T-helper 1 cell treated with Interleukin-12 subunit alpha and Interleukin-12 subunit beta and Interleukin-4 antibody, amounts not matched to agents 30 μg/mL and 1 μg/mL, for 36 hours (primary cell): Measurements from ENCODE around the gene SMYD2.

Source experiments
- H3K27ac Mint-ChIP-seq: one replicate; pipeline ENCODE4 v1.8.0; 2021; ENCODE audit warnings: mild to moderate bottlenecking, mixed read lengths
- H3K27me3 Mint-ChIP-seq: one replicate; pipeline ENCODE4 v1.8.0; 2021; ENCODE audit warnings: low read depth, mixed read lengths
- H3K36me3 Mint-ChIP-seq: one replicate; pipeline ENCODE4 v1.8.0; 2021; ENCODE audit warnings: low read depth, mixed read lengths
- H3K4me1 Mint-ChIP-seq: one replicate; pipeline ENCODE4 v1.8.0; 2021; ENCODE audit warnings: low read depth, mixed read lengths
- H3K4me3 Mint-ChIP-seq: one replicate; pipeline ENCODE4 v1.8.0; 2021; ENCODE audit warnings: mild to moderate bottlenecking, moderate library complexity, mixed read lengths
- H3K9me3 Mint-ChIP-seq: one replicate; pipeline ENCODE4 v1.8.0; 2021; ENCODE audit warnings: mixed read lengths

SMYD2 gene

GRCh38 chr1:214338212-214338611, 57.3 kb downstream of the SMYD2 start:
- H3K4me3 Mint-ChIP-seq: no peak overlapping the region
- H3K4me1 Mint-ChIP-seq: peaks cover 9% of the 10 kb centered on the region
- H3K9me3 Mint-ChIP-seq: no peaks in the 10 kb centered on the region
- H3K27ac Mint-ChIP-seq: no peak overlapping the region
- H3K27me3 Mint-ChIP-seq: no peaks in the 10 kb centered on the region
- peaks cover 11% of the 10 kb centered on the region for H3K36me3 Mint-ChIP-seq

GRCh38 chr1:214341459-214341858, 60.5 kb downstream of the SMYD2 start:
- no peak overlapping the region for H3K27ac Mint-ChIP-seq
- H3K9me3 Mint-ChIP-seq: peaks cover 18% of the 10 kb centered on the region
- no peaks in the 10 kb centered on the region for H3K27me3 Mint-ChIP-seq
- peaks cover 6% of the 10 kb centered on the region for H3K4me1 Mint-ChIP-seq
- no peak overlapping the region for H3K4me3 Mint-ChIP-seq
- H3K36me3 Mint-ChIP-seq: peaks cover 20% of the 10 kb centered on the region

- peaks cover 20% of the 10 kb centered on the region for H3K36me3 Mint-ChIP-seq
Observed at GRCh38 chr1:214341932-214342331, 61.0 kb downstream of the SMYD2 start.

DNA sequence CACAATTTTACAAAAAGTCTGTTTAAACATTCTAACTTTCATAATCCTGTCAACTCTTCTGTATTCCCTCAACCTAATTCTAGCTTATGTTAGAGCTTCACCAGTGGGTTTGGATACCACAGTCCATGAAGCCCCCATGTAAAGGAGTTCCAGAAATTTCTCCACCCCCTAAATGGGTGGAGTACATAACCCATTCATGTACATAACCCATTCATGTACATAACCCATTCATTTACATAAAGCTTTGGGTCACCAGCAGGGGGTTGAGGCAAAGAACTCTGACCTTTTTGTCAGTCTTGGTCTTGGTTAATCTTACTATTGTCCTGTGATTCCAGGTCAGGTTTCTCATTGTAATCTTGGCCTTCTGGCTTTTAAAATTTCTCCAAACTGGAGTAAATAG, 61.6 kb downstream of the SMYD2 start:
- Mint-ChIP-seq H3K4me3 (no peak overlapping the region), H3K27me3 (no peaks in the 10 kb centered on the region), H3K27ac (no peak overlapping the region), H3K4me1 (no peaks in the 10 kb centered on the region), H3K36me3 (peaks cover 20% of the 10 kb centered on the region), H3K9me3 (peaks cover 22% of the 10 kb centered on the region)

More at GRCh38 chr1:214341932-214342331, 61.0 kb downstream of the SMYD2 start:
- Mint-ChIP-seq H3K4me3 (no peak overlapping the region), H3K27ac (no peak overlapping the region), H3K4me1 (peaks cover 3% of the 10 kb centered on the region), H3K9me3 (peaks cover 18% of the 10 kb centered on the region), H3K27me3 (no peaks in the 10 kb centered on the region)

- H3K9me3 Mint-ChIP-seq: peaks cover 22% of the 10 kb centered on the region
- H3K36me3 Mint-ChIP-seq: peaks cover 17% of the 10 kb centered on the region
- H3K27me3 Mint-ChIP-seq: no peaks in the 10 kb centered on the region
- H3K4me1 Mint-ChIP-seq: peaks cover 1% of the 10 kb centered on the region
- H3K27ac Mint-ChIP-seq: no peak overlapping the region
- no peak overlapping the region for H3K4me3 Mint-ChIP-seq
Observed at GRCh38 chr1:214344897-214345296, 63.9 kb downstream of the SMYD2 start.

DNA sequence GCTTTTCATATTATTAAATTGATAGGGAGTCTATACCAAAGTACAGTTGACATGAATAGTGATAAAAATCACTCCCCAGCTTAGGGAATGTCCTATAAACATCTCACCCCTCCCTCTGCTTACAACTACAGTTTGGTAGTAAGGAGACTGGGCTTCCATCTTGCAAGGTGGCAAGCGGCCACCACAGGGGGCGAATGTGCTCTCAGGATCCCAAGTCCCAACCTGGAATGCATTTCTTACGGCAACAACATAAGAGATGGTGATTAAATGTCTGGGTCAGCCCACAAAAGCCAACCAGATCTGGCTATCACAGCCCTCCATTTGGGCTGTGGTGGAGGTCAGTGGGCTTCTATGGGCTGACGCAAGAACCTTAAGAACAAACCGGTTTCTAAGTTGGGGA, 68.0 kb downstream of the SMYD2 start:
- Mint-ChIP-seq H3K4me3 (no peak overlapping the region), H3K9me3 (peaks cover 17% of the 10 kb centered on the region), H3K27ac (no peak overlapping the region), H3K27me3 (no peaks in the 10 kb centered on the region), H3K4me1 (peaks cover 1% of the 10 kb centered on the region), H3K36me3 (peaks cover 15% of the 10 kb centered on the region)

DNA sequence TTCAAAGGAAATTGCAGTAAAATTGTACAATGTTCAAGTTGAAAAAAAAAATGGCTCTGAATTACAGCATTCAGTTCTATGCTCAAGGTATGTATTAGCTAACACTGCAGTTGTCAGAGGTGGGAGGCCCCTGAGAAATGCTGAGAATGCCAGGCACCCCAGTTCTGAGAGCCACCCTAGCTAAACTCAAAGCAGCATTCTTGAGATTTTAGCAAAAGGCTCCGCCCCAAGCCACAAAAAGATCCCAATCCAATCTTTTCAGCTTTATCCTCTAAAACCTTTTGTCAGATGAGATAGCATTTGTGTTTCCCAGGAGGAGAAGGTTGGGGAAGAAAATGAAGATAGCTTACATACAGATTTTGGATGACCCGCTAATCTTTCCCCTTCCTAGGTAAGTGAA, 68.8 kb downstream of the SMYD2 start:
- H3K4me1 Mint-ChIP-seq: peaks cover 1% of the 10 kb centered on the region
- H3K4me3 Mint-ChIP-seq: no peak overlapping the region
- H3K36me3 Mint-ChIP-seq: peaks cover 10% of the 10 kb centered on the region
- peaks cover 10% of the 10 kb centered on the region for H3K9me3 Mint-ChIP-seq
- no peak overlapping the region for H3K27ac Mint-ChIP-seq
- no peaks in the 10 kb centered on the region for H3K27me3 Mint-ChIP-seq

DNA sequence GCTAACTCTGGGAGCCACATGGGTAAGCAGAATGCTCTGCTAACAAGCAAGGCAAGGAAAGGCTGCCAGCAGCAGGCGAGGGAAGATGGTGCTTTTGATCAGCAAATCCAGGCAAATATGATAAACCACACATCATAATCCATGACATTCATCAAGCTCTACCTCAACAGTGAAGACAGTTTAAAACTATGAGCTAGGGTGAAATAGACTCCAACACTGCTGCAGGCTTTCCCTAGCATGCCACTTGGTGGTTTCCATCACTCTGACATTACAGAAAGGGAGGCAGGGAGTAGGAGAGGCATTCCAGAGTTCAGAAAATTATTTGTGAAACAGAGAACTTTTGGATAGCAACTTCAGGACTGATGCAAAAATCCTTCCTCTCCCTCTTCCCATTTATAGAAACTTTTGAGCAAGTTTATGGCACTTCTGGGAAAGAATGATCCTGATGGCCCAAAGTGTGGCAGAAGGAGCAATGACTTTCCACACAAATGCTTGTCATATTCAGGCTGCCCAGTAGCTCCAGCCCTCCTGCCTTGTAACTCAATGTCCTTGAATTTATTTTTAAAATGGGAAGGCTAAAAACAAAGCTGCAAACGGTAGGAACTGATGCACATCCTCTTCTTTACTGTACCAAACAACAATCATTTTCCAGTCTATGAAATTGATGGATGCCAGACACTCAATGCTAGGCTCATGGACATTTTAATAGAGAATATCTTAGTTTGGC, 70.8 kb downstream of the SMYD2 start:
- Mint-ChIP-seq H3K9me3 (peaks cover 3% of the 10 kb centered on the region), H3K4me3 (no peak overlapping the region), H3K4me1 (peaks cover 1% of the 10 kb centered on the region), H3K36me3 (peaks cover 4% of the 10 kb centered on the region), H3K27ac (no peak overlapping the region), H3K27me3 (no peaks in the 10 kb centered on the region)

DNA sequence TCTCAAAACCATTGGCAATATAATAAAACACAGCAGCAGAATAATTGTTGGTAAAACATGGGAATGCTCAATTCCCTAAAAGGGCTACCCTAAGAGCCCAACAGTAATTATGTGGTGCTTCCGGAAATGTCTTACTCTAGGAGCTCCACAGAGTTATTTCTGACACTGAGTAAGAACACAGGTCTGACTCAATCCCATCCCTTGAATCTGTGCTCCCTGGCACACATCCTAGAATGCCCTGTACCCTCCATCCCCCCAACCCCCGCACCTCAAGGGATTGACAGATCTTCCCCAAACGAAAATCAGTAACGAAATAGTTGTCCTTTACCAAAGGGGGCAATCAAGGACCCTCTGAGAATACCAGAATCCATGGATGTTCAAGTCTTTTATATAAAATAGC, 71.9 kb downstream of the SMYD2 start:
- Mint-ChIP-seq H3K9me3 (no peaks in the 10 kb centered on the region), H3K4me3 (no peak overlapping the region), H3K36me3 (peaks cover 2% of the 10 kb centered on the region), H3K4me1 (no peaks in the 10 kb centered on the region), H3K27me3 (no peaks in the 10 kb centered on the region), H3K27ac (no peak overlapping the region)

DNA sequence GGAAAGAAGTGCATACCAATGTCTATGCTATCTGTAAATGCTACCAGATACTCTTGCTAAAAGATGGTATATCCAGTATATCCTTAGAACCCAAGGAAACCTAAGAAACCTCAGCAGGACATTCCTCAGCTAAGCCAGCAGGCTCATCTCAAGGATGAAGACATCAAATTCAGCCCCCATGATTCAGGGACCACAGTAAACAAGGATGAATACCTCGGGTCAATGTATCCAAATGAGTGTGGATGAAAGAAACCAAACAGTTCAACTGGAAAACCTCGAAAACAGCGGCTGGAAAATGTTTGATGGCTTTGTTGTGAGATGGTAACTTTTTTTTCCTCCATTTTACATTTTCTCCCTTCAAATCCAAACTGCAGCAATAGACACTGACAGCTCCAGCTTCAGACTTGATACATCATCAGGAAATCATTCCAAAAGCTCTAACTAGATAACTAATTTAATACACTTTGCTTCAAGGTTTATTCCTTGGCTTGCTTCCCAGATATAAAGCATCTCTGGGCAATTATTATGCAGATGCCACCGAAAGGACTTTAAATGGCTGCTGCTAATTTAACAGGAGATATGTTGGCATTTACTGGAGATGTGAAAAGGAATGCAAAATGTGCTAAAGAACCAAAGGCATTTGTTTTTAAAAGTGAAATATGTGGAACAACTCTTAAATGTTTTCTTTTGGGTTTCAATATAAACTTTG, 73.6 kb downstream of the SMYD2 start:
- no peak overlapping the region for H3K4me3 Mint-ChIP-seq

GRCh38 chr1:214360116-214360515, 79.2 kb downstream of the SMYD2 start:
- no peaks in the 10 kb centered on the region for H3K27me3 Mint-ChIP-seq
- no peak overlapping the region for H3K4me3 Mint-ChIP-seq
- H3K9me3 Mint-ChIP-seq: peaks cover 8% of the 10 kb centered on the region
- no peak overlapping the region for H3K27ac Mint-ChIP-seq
- H3K36me3 Mint-ChIP-seq: peaks cover 8% of the 10 kb centered on the region
- peaks cover 10% of the 10 kb centered on the region for H3K4me1 Mint-ChIP-seq

More for the DNA sequence above, 73.6 kb downstream of the SMYD2 start:
- Mint-ChIP-seq H3K9me3 (no peaks in the 10 kb centered on the region), H3K36me3 (peaks cover 2% of the 10 kb centered on the region), H3K27me3 (no peaks in the 10 kb centered on the region), H3K27ac (no peak overlapping the region), H3K4me1 (no peaks in the 10 kb centered on the region)

DNA sequence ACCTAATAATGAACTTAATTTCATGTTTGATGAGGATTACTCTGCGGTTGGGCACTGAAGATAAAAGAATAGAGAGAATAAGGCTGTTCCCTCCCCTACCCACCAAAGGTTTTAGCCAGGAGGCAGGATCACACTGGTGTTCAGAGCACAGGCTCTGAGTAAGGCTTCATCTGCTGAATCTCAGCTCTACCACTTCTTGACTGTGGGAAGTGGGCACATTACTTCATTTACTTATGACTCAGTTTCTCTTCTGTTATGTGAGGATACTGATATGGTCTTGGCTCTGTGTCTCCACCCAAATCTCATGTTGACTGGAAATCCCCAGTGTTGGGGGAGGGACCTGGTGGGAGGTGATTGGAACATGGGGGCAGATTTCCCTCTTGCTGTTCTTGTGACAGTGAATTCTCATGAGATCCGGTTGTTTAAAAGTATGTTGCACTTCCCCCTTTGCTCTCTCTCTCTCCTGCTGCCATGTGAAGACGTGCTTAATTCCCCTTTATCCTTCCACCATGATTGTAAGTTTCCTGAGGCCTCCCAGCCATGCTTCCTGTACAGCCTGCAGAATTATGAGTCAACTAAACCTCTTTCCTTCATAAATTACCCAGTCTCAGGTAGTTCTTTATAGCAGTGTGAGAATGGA, 79.7 kb downstream of the SMYD2 start:
- Mint-ChIP-seq H3K4me1 (peaks cover 10% of the 10 kb centered on the region), H3K36me3 (peaks cover 8% of the 10 kb centered on the region), H3K4me3 (no peak overlapping the region), H3K27ac (no peak overlapping the region), H3K27me3 (no peaks in the 10 kb centered on the region), H3K9me3 (peaks cover 8% of the 10 kb centered on the region)

GRCh38 chr1:214361636-214362035, 80.7 kb downstream of the SMYD2 start:
- Mint-ChIP-seq H3K9me3 (peaks cover 8% of the 10 kb centered on the region), H3K27ac (no peak overlapping the region), H3K4me1 (peaks cover 10% of the 10 kb centered on the region), H3K4me3 (no peak overlapping the region), H3K27me3 (no peaks in the 10 kb centered on the region), H3K36me3 (peaks cover 8% of the 10 kb centered on the region)

GRCh38 chr1:214362188-214362882, 81.4 kb downstream of the SMYD2 start:
- peaks cover 10% of the 10 kb centered on the region for H3K4me1 Mint-ChIP-seq
- H3K4me3 Mint-ChIP-seq: no peak overlapping the region
- no peaks in the 10 kb centered on the region for H3K27me3 Mint-ChIP-seq
- H3K27ac Mint-ChIP-seq: no peak overlapping the region
- H3K36me3 Mint-ChIP-seq: peaks cover 8% of the 10 kb centered on the region
- peaks cover 8% of the 10 kb centered on the region for H3K9me3 Mint-ChIP-seq
